Measurements from ENCODE around the gene ALKBH6. TPM values are rescaled to one million over a fixed set of nuclear protein-coding genes. Genes with fewer than 3 reads are reported as not detected.

ALKBH6 gene
- total and polyA plus RNA-seq, 2 of the 8 experiments (the other 6 are each of a cell fraction or from before 2014, with no cell fraction given), result 19.2 to 33.3 TPM

DNA sequence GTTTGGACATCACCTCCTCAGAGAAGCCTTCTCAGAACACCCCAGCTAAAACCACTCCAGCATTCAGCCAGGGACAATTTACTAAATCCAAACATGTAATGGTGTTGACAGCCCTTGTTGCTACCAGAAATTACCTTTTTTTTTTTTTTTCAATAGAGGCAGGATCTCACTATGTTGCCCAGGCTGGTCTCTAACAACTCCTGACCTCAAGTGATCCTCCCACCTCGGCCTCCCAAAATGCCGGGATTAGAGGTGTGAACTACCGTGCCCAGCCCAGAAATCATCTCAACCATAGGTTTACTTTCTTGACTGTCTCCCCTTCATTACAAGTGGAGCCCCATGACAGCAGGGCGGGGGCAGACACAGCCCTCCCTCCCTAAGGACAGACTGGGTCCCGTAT is 9.4 kb upstream of the ALKBH6 start:
- FAIRE-seq (no peak), DNase-seq (ENCODE audit: low read depth in 1 of 2, low spot score in 2 of 2) (no peak)
- Histone ChIP-seq H3K4ac (replicated peaks; ENCODE audit: insufficient read length, low read depth, low read length) (no peak overlapping the region), H3K9ac (replicated peaks in 1 of 4; ENCODE audit: extremely low read depth in 1 of 4, low read depth in 3 of 4, low read length in 3 of 4) (no peak overlapping the region), H2AFZ (ENCODE audit: low read length) (no peak overlapping the region), H4K5ac (ENCODE audit: insufficient read length, low read depth, low read length) (no peak overlapping the region), H3K14ac (ENCODE audit: insufficient read length) (no peak overlapping the region), H4K8ac (ENCODE audit: extremely low read depth, insufficient read depth, low read length) (no peak overlapping the region), H3K4me3 (ENCODE audit: extremely low read depth in 1 of 4, insufficient read depth in 2 of 4, low read depth in 3 of 4, low read length in 4 of 4) (no peak overlapping the region), H2BK15ac (ENCODE audit: low read length) (no peak overlapping the region), H3K9me3 (ENCODE audit: insufficient read depth in 2 of 2, low read depth in 1 of 2, low read length in 1 of 2) (no peaks in the 10 kb centered on the region), H4K91ac (replicated peaks; ENCODE audit: insufficient read length, low read length) (no peak overlapping the region), H3K18ac (ENCODE audit: extremely low read depth, low read length) (no peak overlapping the region), H3K27ac (ENCODE audit: low read depth, low read length) (no peak overlapping the region), H2AK5ac (ENCODE audit: low read depth, low read length) (no peak overlapping the region), H3K27me3 (replicated peaks in 1 of 4; ENCODE audit: control insufficient read depth in 3 of 4, extremely low read depth in 1 of 4, insufficient read depth in 3 of 4, low read length in 3 of 4) (no peaks in the 10 kb centered on the region; a peak in 1 of 7 replicates), H2BK12ac (ENCODE audit: low read depth, low read length) (no peak overlapping the region), H2BK20ac (ENCODE audit: low read length) (no peak overlapping the region), H2BK120ac (replicated peaks; ENCODE audit: low read depth, low read length) (no peak overlapping the region), H3K36me3 (ENCODE audit: control insufficient read depth in 2 of 4, insufficient read depth in 4 of 4, low read length in 3 of 4) (peaks cover 0 to 26% (median 5%) of the 10 kb centered on the region in 4 experiments; a peak in 4 of 8 replicates), H3K23me2 (ENCODE audit: low read depth, low read length) (no peaks in the 10 kb centered on the region), H3K4me2 (ENCODE audit: insufficient read depth in 1 of 2, low read depth in 2 of 2, low read length in 2 of 2) (no peak overlapping the region), H3K4me1 (replicated peaks in 1 of 4; ENCODE audit: control insufficient read depth in 3 of 4, insufficient read depth in 4 of 4, low read length in 3 of 4) (no peaks in the 10 kb centered on the region), H3K23ac (ENCODE audit: insufficient read length) (no peak overlapping the region), H4K20me1 (replicated peaks in 1 of 2; ENCODE audit: control insufficient read depth in 1 of 2, insufficient read depth in 2 of 2, low read length in 2 of 2) (peaks cover 0 to 3% of the 10 kb centered on the region in 2 experiments), H3K56ac (replicated peaks; ENCODE audit: insufficient read length, low read depth, low read length) (no peak overlapping the region), H3K79me2 (ENCODE audit: control insufficient read depth in 1 of 2, insufficient read depth in 2 of 2, low read length in 2 of 2) (no peaks in the 10 kb centered on the region), H2BK5ac (ENCODE audit: low read depth, low read length) (no peak overlapping the region), H3K79me1 (ENCODE audit: low read depth, low read length) (no peaks in the 10 kb centered on the region)
- CTCF ChIA-PET (ENCODE audit: partially characterized antibody), result interaction anchor here (1.3 to 1.4 kb wide), 2 partner anchors 28 to 38 kb away, joined by 3 to 4 read pairs; no protein-coding TSS in a partner anchor
- 86% methylated on average over 5 of the region's 5 CpGs; no CpG with 5 or more reads in 1 of the 2 experiments for WGBS, 2 experiments (ENCODE audit: extremely low coverage in 1 of 2, insufficient coverage in 1 of 2, insufficient read length in 1 of 2, insufficient replicate concordance in 2 of 2, low coverage in 1 of 2, low lambda C conversion rate in 2 of 2, missing lambda C conversion rate in 1 of 2)
- POLR2A ChIA-PET (ENCODE audit: partially characterized antibody), result interaction anchor here (0.9 to 2.4 kb wide), 2 partner anchors 9 to 13 kb away, joined by 3 to 7 read pairs; partner anchors contain the start of gene ALKBH6
- TF ChIP-seq JUND (IDR thresholded peaks at IDR 0.05; ENCODE audit: low read length) (no peak), CBX5 (IDR thresholded peaks at IDR 0.05; ENCODE audit: low read depth, low read length) (no peak), SUZ12 (IDR thresholded peaks at IDR 0.05; ENCODE audit: low read length) (no peak), POLR2A (IDR thresholded peaks at IDR 0.05; ENCODE audit: control extremely low read depth in 1 of 2, low read depth in 2 of 2, low read length in 2 of 2) (no peak), EGR1 (IDR thresholded peaks at IDR 0.05; ENCODE audit: borderline replicate concordance, low read depth, low read length) (no peak)
